ENCODE results near the gene MFSD12. TPM values are rescaled to one million over a fixed set of nuclear protein-coding genes. Genes with fewer than 3 reads are reported as not detected.
A peak's percentile ranks its signal among the peaks of the same experiment; 100 is the strongest.

The MFSD12 gene
- total and polyA plus RNA-seq, 2 of the 8 experiments (the other 6 are each of a cell fraction or from before 2014, with no cell fraction given): 59.6 to 71.3 TPM

DNA sequence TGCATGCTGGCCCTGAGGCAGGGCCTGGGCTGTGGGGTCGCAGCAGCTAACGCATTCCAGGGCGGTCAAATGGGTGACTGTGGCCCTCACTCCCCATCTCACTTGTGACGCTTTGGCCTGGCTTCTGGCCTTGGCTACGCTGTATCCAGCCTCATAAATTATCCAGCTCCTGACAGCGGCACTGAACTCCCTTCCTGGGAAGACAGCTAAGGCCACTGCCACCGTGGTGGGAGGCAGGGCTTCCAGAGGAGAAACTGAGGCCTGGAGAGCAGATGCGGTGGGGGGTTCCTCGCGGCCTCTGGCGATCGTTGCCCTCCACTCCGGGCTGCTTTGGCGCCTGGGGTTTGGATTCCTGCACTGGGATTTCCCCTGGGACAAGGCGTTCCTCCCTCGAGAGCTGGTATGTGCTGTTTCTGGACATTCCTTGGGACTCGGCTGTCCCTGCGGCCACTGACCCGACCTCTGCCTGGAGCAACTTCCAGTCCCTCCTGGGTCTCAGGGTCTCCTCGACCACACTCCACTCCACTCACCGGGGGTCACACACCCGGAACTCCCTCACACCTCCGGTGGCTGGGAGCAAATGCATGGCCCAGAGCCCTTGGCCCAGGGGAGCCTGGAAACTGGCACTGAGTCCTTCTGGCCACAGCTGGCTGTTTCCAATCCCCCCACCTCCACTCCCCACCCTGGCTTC lies 45.9 kb upstream of the MFSD12 start:
- Histone ChIP-seq H2AK5ac (ENCODE audit: low read depth, low read length) (no peak overlapping the region), H3K9ac (replicated peaks in 1 of 4; ENCODE audit: extremely low read depth in 1 of 4, low read depth in 3 of 4, low read length in 3 of 4) (no peak overlapping the region), H2AFZ (ENCODE audit: low read length) (no peak overlapping the region), H3K4me1 (replicated peaks in 1 of 4; ENCODE audit: control insufficient read depth in 3 of 4, insufficient read depth in 4 of 4, low read length in 3 of 4) (peaks cover 3 to 14% (median 12%) of the 10 kb centered on the region in 4 experiments), H4K20me1 (replicated peaks in 1 of 2; ENCODE audit: control insufficient read depth in 1 of 2, insufficient read depth in 2 of 2, low read length in 2 of 2) (peaks cover 0 to 3% of the 10 kb centered on the region in 2 experiments), H2BK12ac (ENCODE audit: low read depth, low read length) (no peak overlapping the region), H4K91ac (replicated peaks; ENCODE audit: insufficient read length, low read length) (no peak overlapping the region), H3K23me2 (ENCODE audit: low read depth, low read length) (peaks cover 18% of the 10 kb centered on the region; the same call in 1 of the 2 replicates), H3K27ac (ENCODE audit: low read depth, low read length) (no peak overlapping the region), H3K36me3 (ENCODE audit: control insufficient read depth in 2 of 4, insufficient read depth in 4 of 4, low read length in 3 of 4) (no peaks in the 10 kb centered on the region), H3K56ac (replicated peaks; ENCODE audit: insufficient read length, low read depth, low read length) (no peak overlapping the region), H2BK5ac (ENCODE audit: low read depth, low read length) (no peak overlapping the region; the same call in 1 of the 2 replicates), H3K9me3 (ENCODE audit: insufficient read depth in 2 of 2, low read depth in 1 of 2, low read length in 1 of 2) (no peaks in the 10 kb centered on the region), H2BK120ac (replicated peaks; ENCODE audit: low read depth, low read length) (no peak overlapping the region), H3K14ac (ENCODE audit: insufficient read length) (no peak overlapping the region), H2BK15ac (ENCODE audit: low read length) (no peak overlapping the region; the same call in 1 of the 2 replicates), H3K23ac (ENCODE audit: insufficient read length) (no peak overlapping the region), H3K79me1 (ENCODE audit: low read depth, low read length) (no peaks in the 10 kb centered on the region), H3K4ac (replicated peaks; ENCODE audit: insufficient read length, low read depth, low read length) (no peak overlapping the region), H3K79me2 (ENCODE audit: control insufficient read depth in 1 of 2, insufficient read depth in 2 of 2, low read length in 2 of 2) (no peaks in the 10 kb centered on the region), H4K8ac (ENCODE audit: extremely low read depth, insufficient read depth, low read length) (peak overlapping the region; percentile 12; the same call in 1 of the 2 replicates), H4K5ac (ENCODE audit: insufficient read length, low read depth, low read length) (no peak overlapping the region), H3K4me3 (ENCODE audit: extremely low read depth in 1 of 4, insufficient read depth in 2 of 4, low read depth in 3 of 4, low read length in 4 of 4) (no peak overlapping the region), H2BK20ac (ENCODE audit: low read length) (no peak overlapping the region), H3K27me3 (replicated peaks in 1 of 4; ENCODE audit: control insufficient read depth in 3 of 4, extremely low read depth in 1 of 4, insufficient read depth in 3 of 4, low read length in 3 of 4) (peaks cover 0 to 16% (median 13%) of the 10 kb centered on the region in 4 experiments; a peak in 5 of 7 replicates), H3K4me2 (ENCODE audit: insufficient read depth in 1 of 2, low read depth in 2 of 2, low read length in 2 of 2) (no peak overlapping the region), H3K18ac (ENCODE audit: extremely low read depth, low read length) (no peak overlapping the region)
- TF ChIP-seq PHF8 (conservative IDR thresholded peaks at IDR 0.05; ENCODE audit: low read depth, low read length): no peak
- no peak for TF ChIP-seq POLR2A (IDR thresholded peaks at IDR 0.05; ENCODE audit: control extremely low read depth in 1 of 2, low read depth in 2 of 2, low read length in 2 of 2)
- no peak for TF ChIP-seq HDAC2 (IDR thresholded peaks at IDR 0.05; ENCODE audit: borderline replicate concordance in 1 of 2, low read depth in 2 of 2, low read length in 2 of 2)
- no peak for TF ChIP-seq SIRT6 (IDR thresholded peaks at IDR 0.05; ENCODE audit: low read length)
- ChIA-PET CTCF (ENCODE audit: partially characterized antibody) (interaction anchor here (0.9 to 3.0 kb wide), 6 partner anchors 10 to 99 kb away, joined by 3 to 10 read pairs (median 4); no protein-coding TSS in a partner anchor), POLR2A (ENCODE audit: partially characterized antibody) (no interaction called here)
- WGBS, 2 experiments (ENCODE audit: extremely low coverage in 1 of 2, insufficient coverage in 1 of 2, insufficient read length in 1 of 2, insufficient replicate concordance in 2 of 2, low coverage in 1 of 2, low lambda C conversion rate in 2 of 2, missing lambda C conversion rate in 1 of 2): 93% methylated on average over 23 of the region's 23 CpGs; no CpG with 5 or more reads in 1 of the 2 experiments
- no peak for FAIRE-seq
- no peak for DNase-seq (ENCODE audit: low read depth in 1 of 2, low spot score in 2 of 2)

Data from H1 (cell line).